Osteocyte (in vitro differentiated cells): Measurements from ENCODE around the gene CACNA2D1. TPM values are rescaled to one million over a fixed set of nuclear protein-coding genes. Genes with fewer than 3 reads are reported as not detected.

Source experiments
- DNase-seq: peaks from one replicate; pipeline ENCODE4 v3.0.0; 2021; ENCODE audit warnings: mixed read lengths; ENCODE audit not compliant: unreplicated experiment; ENCODE audit errors: extremely low spot score
- H3K27ac Mint-ChIP-seq: one replicate; pipeline ENCODE4 v1.8.0; 2021; ENCODE audit warnings: mild to moderate bottlenecking, mixed read lengths; ENCODE audit not compliant: unreplicated experiment
- H3K27me3 Mint-ChIP-seq: one replicate; pipeline ENCODE4 v1.8.0; 2021; ENCODE audit warnings: mixed read lengths; ENCODE audit not compliant: unreplicated experiment
- H3K36me3 Mint-ChIP-seq: one replicate; pipeline ENCODE4 v1.8.0; 2021; ENCODE audit warnings: mixed read lengths; ENCODE audit not compliant: unreplicated experiment
- H3K4me1 Mint-ChIP-seq: one replicate; pipeline ENCODE4 v1.8.0; 2021; ENCODE audit warnings: mixed read lengths; ENCODE audit not compliant: unreplicated experiment
- H3K4me3 Mint-ChIP-seq: one replicate; pipeline ENCODE4 v1.8.0; 2021; ENCODE audit warnings: mild to moderate bottlenecking, moderate library complexity, mixed read lengths; ENCODE audit not compliant: unreplicated experiment
- H3K9me3 Mint-ChIP-seq: one replicate; pipeline ENCODE4 v1.8.0; 2021; ENCODE audit warnings: mixed read lengths; ENCODE audit not compliant: unreplicated experiment
- total RNA-seq: library from RNA; stranded (reverse); gene quantifications from 2 replicates; pipeline ENCODE4 v1.2.1, GENCODE V29; 2021
- TF ChIP-seq, protein P1 (sequence below): fragments of 200-600 bp; sonication (generic); IDR thresholded peaks from 2 replicates; pipeline ENCODE4 v1.5.0; 2021; ENCODE audit warnings: antibody characterized with exemption, mild to moderate bottlenecking, moderate library complexity

The CACNA2D1 gene
- total RNA-seq, 1 donor from 2014 or later, result 24.3 TPM

GRCh38 chr7:82005056-82005455 is 438.5 kb downstream of the CACNA2D1 start:
- no peak overlapping the region for H3K4me3 Mint-ChIP-seq
- H3K9me3 Mint-ChIP-seq, result no peaks in the 10 kb centered on the region
- no peaks in the 10 kb centered on the region for H3K27me3 Mint-ChIP-seq
- TF ChIP-seq, protein P1, sequence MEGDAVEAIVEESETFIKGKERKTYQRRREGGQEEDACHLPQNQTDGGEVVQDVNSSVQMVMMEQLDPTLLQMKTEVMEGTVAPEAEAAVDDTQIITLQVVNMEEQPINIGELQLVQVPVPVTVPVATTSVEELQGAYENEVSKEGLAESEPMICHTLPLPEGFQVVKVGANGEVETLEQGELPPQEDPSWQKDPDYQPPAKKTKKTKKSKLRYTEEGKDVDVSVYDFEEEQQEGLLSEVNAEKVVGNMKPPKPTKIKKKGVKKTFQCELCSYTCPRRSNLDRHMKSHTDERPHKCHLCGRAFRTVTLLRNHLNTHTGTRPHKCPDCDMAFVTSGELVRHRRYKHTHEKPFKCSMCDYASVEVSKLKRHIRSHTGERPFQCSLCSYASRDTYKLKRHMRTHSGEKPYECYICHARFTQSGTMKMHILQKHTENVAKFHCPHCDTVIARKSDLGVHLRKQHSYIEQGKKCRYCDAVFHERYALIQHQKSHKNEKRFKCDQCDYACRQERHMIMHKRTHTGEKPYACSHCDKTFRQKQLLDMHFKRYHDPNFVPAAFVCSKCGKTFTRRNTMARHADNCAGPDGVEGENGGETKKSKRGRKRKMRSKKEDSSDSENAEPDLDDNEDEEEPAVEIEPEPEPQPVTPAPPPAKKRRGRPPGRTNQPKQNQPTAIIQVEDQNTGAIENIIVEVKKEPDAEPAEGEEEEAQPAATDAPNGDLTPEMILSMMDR, result no peak
- H3K4me1 Mint-ChIP-seq, result no peaks in the 10 kb centered on the region
- DNase-seq, result no peak
- H3K27ac Mint-ChIP-seq, result no peak overlapping the region
- H3K36me3 Mint-ChIP-seq, result peaks cover 10% of the 10 kb centered on the region

DNA sequence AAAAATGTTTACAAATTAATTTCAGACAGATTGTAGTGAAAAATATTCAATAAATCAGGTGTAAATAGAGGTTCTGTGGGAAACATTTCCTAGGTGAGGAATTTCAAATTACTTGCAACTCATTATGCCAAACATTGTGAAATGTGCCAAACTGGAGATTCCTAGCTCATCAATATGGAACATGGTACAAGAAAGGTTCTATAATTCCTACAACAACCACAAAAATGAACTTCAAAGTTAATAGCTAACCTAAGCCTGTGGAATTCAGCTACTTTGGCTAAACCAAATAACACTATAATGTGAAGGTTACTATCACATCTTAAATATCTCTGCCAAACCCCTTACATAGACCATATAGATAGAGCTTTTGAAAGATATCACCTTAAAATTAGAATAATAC is 450.4 kb downstream of the CACNA2D1 start:
- H3K4me3 Mint-ChIP-seq, result no peak overlapping the region
- peaks cover 2% of the 10 kb centered on the region for H3K4me1 Mint-ChIP-seq
- TF ChIP-seq, protein P1, result no peak
- no peak overlapping the region for H3K27ac Mint-ChIP-seq
- no peaks in the 10 kb centered on the region for H3K27me3 Mint-ChIP-seq
- no peaks in the 10 kb centered on the region for H3K36me3 Mint-ChIP-seq
- no peak for DNase-seq
- H3K9me3 Mint-ChIP-seq, result no peaks in the 10 kb centered on the region

- H3K9me3 Mint-ChIP-seq, result no peaks in the 10 kb centered on the region
- H3K4me1 Mint-ChIP-seq, result no peaks in the 10 kb centered on the region
- H3K27ac Mint-ChIP-seq, result no peak overlapping the region
- no peak overlapping the region for H3K4me3 Mint-ChIP-seq
- DNase-seq, result no peak
- H3K36me3 Mint-ChIP-seq, result no peaks in the 10 kb centered on the region
- TF ChIP-seq, protein P1, result no peak
- H3K27me3 Mint-ChIP-seq, result no peaks in the 10 kb centered on the region
Observed at GRCh38 chr7:81990395-81990794, 453.2 kb downstream of the CACNA2D1 start.

DNA sequence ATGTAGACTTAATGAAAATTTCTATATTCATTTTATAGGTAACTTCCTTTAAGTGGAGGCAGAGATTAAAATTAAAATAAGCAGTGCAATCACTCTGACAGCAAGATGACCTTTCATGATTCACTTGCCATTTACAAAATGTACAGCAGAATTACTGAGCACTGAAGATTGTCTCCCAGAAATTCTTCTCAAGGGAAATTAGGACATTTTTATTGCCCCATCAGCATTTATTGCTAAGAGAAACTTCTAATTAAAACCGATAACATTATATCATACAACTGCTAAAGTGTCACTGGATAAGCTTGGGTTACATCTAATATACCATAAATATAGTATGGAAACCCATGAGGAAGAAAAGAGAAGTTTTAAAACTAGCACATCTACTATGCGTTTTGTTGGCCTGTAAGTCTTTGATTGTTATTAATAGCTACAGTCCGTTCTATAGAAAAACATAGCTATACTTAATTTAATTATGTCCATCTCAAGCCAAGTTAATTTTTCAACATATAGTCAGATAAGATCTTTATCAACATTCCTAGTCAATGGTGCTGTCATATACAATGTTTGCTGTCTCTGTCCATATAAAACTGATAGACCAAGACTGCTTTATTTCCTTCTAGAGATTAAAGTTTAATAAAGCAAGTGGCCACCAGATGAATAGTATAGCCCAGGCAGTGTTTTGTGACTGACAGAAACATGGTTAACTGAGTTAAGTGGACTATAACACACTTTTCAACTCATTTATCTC is 456.7 kb downstream of the CACNA2D1 start:
- Mint-ChIP-seq H3K27ac (no peak overlapping the region), H3K4me3 (no peak overlapping the region), H3K4me1 (no peaks in the 10 kb centered on the region), H3K36me3 (peaks cover 8% of the 10 kb centered on the region), H3K27me3 (no peaks in the 10 kb centered on the region), H3K9me3 (no peaks in the 10 kb centered on the region)
- DNase-seq, result no peak
- TF ChIP-seq, protein P1, result no peak

GRCh38 chr7:81983406-81983805 is 460.2 kb downstream of the CACNA2D1 start:
- no peak for DNase-seq
- H3K4me1 Mint-ChIP-seq, result no peaks in the 10 kb centered on the region
- TF ChIP-seq, protein P1, result no peak
- H3K36me3 Mint-ChIP-seq, result peaks cover 16% of the 10 kb centered on the region
- no peaks in the 10 kb centered on the region for H3K9me3 Mint-ChIP-seq
- H3K27ac Mint-ChIP-seq, result no peak overlapping the region
- no peaks in the 10 kb centered on the region for H3K27me3 Mint-ChIP-seq
- H3K4me3 Mint-ChIP-seq, result no peak overlapping the region
